HEK293 (cell line): ENCODE results near the gene S100A2.

Source experiments
- BCL11A ChIP-seq: fragments of 450-650 bp; formaldehyde crosslinking; IDR thresholded peaks from 2 replicates; pipeline ENCODE4 v1.5.1; 2016; ENCODE audit warnings: low read depth, missing biosample characterization, missing genetic modification characterization
- GLIS1 ChIP-seq: fragments of 450-650 bp; formaldehyde crosslinking; IDR thresholded peaks from 2 replicates; pipeline ENCODE4 v1.5.1; 2016; ENCODE audit warnings: missing biosample characterization, missing genetic modification characterization
- KLF1 ChIP-seq: fragments of 450-650 bp; formaldehyde crosslinking; IDR thresholded peaks from 2 replicates; pipeline ENCODE4 v1.5.1; 2016; ENCODE audit warnings: missing biosample characterization, missing genetic modification characterization
- ZBTB17 ChIP-seq: fragments of 450-650 bp; formaldehyde crosslinking; IDR thresholded peaks from 2 replicates; pipeline ENCODE4 v1.5.1; 2016; ENCODE audit warnings: missing biosample characterization, missing genetic modification characterization
- ZNF211 ChIP-seq: fragments of 450-650 bp; formaldehyde crosslinking; IDR thresholded peaks from 2 replicates; pipeline ENCODE4 v1.5.1; 2016; ENCODE audit warnings: low read depth, missing biosample characterization, missing genetic modification characterization
- ZNF423 ChIP-seq: fragments of 450-650 bp; formaldehyde crosslinking; IDR thresholded peaks from 2 replicates; pipeline ENCODE4 v1.5.1; 2016; ENCODE audit warnings: missing biosample characterization, missing genetic modification characterization
- ZNF530 ChIP-seq: fragments of 450-650 bp; formaldehyde crosslinking; IDR thresholded peaks from 2 replicates; pipeline ENCODE4 v1.5.1; 2016; ENCODE audit warnings: low read depth, missing biosample characterization, missing genetic modification characterization
- TF ChIP-seq, protein P1 (sequence below): fragments of 450-650 bp; formaldehyde crosslinking; IDR thresholded peaks from 2 replicates; pipeline ENCODE4 v1.5.1; 2017; ENCODE audit warnings: missing biosample characterization, missing genetic modification characterization
- TF ChIP-seq, protein P2 (sequence below): fragments of 450-650 bp; formaldehyde crosslinking; IDR thresholded peaks from 2 replicates; pipeline ENCODE4 v1.5.1; 2016; ENCODE audit warnings: missing biosample characterization, missing genetic modification characterization
- TF ChIP-seq, protein P3 (sequence below): fragments of 450-650 bp; formaldehyde crosslinking; IDR thresholded peaks from 2 replicates; pipeline ENCODE4 v1.5.1; 2016; ENCODE audit warnings: missing biosample characterization, missing genetic modification characterization
- TF ChIP-seq, protein P4 (sequence below): fragments of 450-650 bp; formaldehyde crosslinking; IDR thresholded peaks from 2 replicates; pipeline ENCODE4 v1.5.1; 2016; ENCODE audit warnings: missing biosample characterization, missing genetic modification characterization, low read depth

DNA sequence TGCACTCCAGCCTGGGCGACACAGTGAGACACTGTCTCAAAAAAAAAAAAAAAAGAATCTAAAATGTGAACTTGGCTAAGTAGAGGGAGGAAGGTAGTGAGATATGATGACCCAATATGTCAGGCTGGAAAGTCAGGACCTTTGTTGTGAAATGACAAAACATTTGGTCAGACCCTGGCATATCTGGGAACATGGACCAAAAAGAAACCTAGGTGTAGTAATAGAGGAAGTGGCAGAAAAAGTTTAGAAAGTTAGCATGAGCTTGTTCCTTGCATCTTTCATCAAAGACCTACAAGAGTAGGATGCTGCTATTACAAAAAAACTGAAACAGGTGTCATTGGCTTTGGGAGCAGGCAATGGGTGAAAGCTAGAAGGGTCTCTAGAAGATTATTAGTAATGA is 9.3 kb downstream of the S100A2 start:
- no peak for TF ChIP-seq ZNF423 (tag by site-specific recombination)
- TF ChIP-seq, protein P1, sequence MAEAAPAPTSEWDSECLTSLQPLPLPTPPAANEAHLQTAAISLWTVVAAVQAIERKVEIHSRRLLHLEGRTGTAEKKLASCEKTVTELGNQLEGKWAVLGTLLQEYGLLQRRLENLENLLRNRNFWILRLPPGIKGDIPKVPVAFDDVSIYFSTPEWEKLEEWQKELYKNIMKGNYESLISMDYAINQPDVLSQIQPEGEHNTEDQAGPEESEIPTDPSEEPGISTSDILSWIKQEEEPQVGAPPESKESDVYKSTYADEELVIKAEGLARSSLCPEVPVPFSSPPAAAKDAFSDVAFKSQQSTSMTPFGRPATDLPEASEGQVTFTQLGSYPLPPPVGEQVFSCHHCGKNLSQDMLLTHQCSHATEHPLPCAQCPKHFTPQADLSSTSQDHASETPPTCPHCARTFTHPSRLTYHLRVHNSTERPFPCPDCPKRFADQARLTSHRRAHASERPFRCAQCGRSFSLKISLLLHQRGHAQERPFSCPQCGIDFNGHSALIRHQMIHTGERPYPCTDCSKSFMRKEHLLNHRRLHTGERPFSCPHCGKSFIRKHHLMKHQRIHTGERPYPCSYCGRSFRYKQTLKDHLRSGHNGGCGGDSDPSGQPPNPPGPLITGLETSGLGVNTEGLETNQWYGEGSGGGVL = no peak
- TF ChIP-seq GLIS1 = no peak
- TF ChIP-seq KLF1 (tag by site-specific recombination) = no peak
- TF ChIP-seq, protein P2, sequence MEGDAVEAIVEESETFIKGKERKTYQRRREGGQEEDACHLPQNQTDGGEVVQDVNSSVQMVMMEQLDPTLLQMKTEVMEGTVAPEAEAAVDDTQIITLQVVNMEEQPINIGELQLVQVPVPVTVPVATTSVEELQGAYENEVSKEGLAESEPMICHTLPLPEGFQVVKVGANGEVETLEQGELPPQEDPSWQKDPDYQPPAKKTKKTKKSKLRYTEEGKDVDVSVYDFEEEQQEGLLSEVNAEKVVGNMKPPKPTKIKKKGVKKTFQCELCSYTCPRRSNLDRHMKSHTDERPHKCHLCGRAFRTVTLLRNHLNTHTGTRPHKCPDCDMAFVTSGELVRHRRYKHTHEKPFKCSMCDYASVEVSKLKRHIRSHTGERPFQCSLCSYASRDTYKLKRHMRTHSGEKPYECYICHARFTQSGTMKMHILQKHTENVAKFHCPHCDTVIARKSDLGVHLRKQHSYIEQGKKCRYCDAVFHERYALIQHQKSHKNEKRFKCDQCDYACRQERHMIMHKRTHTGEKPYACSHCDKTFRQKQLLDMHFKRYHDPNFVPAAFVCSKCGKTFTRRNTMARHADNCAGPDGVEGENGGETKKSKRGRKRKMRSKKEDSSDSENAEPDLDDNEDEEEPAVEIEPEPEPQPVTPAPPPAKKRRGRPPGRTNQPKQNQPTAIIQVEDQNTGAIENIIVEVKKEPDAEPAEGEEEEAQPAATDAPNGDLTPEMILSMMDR = no peak
- TF ChIP-seq ZBTB17 (tag by site-specific recombination) = no peak
- TF ChIP-seq BCL11A (tag by site-specific recombination) = no peak
- TF ChIP-seq, protein P3, sequence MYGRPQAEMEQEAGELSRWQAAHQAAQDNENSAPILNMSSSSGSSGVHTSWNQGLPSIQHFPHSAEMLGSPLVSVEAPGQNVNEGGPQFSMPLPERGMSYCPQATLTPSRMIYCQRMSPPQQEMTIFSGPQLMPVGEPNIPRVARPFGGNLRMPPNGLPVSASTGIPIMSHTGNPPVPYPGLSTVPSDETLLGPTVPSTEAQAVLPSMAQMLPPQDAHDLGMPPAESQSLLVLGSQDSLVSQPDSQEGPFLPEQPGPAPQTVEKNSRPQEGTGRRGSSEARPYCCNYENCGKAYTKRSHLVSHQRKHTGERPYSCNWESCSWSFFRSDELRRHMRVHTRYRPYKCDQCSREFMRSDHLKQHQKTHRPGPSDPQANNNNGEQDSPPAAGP (tag by site-specific recombination) = no peak
- TF ChIP-seq ZNF530 (tag by site-specific recombination) = no peak
- TF ChIP-seq ZNF211 (tag by site-specific recombination) = no peak
- TF ChIP-seq, protein P4, sequence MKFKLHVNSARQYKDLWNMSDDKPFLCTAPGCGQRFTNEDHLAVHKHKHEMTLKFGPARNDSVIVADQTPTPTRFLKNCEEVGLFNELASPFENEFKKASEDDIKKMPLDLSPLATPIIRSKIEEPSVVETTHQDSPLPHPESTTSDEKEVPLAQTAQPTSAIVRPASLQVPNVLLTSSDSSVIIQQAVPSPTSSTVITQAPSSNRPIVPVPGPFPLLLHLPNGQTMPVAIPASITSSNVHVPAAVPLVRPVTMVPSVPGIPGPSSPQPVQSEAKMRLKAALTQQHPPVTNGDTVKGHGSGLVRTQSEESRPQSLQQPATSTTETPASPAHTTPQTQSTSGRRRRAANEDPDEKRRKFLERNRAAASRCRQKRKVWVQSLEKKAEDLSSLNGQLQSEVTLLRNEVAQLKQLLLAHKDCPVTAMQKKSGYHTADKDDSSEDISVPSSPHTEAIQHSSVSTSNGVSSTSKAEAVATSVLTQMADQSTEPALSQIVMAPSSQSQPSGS (tag by site-specific recombination) = no peak
